ENCODE data around the gene MARCHF10.

DNA sequence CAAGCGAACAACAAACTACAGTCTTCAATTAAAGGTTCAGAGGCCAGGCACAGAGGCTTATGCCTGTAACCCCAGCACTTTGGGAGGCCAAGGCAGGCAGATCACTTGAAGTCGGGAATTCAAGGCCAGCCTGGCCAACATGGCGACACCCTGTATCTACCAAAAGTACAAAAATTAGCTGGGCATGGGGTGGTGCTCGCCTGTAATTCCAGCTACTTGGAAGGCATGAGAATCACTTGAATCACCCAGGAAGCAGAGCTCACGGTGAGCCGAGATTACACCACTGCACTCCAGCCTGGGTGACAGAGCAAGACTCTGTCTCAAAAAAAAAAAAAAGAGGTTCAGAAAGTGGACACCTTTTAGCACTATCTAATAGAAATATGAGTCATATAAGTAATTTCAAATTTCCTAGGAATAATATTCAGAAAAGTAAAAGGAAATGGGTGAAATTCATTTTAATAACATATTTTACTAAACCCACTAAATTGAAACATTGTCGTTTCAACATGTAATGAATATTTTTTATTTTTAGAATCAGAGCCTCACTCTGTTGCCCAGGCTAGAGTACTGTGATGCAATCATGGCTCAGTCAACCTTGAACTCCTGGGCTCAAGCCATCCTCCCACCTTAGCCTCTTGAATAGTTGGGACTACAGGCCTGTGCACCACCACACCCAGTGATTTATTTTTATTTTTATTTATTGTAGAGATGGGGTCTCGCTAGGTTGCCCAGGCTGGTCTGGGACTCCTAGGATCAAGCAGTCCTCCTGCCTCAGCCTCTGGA lies 15.2 kb upstream of the MARCHF10 start:
- TF ChIP-seq, protein P1, sequence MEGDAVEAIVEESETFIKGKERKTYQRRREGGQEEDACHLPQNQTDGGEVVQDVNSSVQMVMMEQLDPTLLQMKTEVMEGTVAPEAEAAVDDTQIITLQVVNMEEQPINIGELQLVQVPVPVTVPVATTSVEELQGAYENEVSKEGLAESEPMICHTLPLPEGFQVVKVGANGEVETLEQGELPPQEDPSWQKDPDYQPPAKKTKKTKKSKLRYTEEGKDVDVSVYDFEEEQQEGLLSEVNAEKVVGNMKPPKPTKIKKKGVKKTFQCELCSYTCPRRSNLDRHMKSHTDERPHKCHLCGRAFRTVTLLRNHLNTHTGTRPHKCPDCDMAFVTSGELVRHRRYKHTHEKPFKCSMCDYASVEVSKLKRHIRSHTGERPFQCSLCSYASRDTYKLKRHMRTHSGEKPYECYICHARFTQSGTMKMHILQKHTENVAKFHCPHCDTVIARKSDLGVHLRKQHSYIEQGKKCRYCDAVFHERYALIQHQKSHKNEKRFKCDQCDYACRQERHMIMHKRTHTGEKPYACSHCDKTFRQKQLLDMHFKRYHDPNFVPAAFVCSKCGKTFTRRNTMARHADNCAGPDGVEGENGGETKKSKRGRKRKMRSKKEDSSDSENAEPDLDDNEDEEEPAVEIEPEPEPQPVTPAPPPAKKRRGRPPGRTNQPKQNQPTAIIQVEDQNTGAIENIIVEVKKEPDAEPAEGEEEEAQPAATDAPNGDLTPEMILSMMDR (IDR thresholded peaks at IDR 0.05), result no peak
- TF ChIP-seq POLR2AphosphoS5 (IDR thresholded peaks at IDR 0.05) (no peak), EP300 (IDR thresholded peaks at IDR 0.05) (no peak), POLR2A (IDR thresholded peaks at IDR 0.05) (no peak)
